Endothelial cell of umbilical vein (primary cell): Measurements from ENCODE around the gene ARID5A. TPM values are rescaled to one million over a fixed set of nuclear protein-coding genes. Genes with fewer than 3 reads are reported as not detected.

Source experiments
- BruUV-seq: library from RNA; stranded (reverse); fragments of 400-500 nt; replicated peaks from 2 replicates; lab custom pipeline; 2021; lab: Mats Ljungman, UMichigan
- CTCF ChIA-PET: fragments of 300-600, 350-600 bp; sonication (Branson Sonifier 250); formaldehyde crosslinking; loops from one replicate; lab custom pipeline; 2021; ENCODE audit warnings: antibody characterized with exemption, inconsistent platforms; lab: Charles Lee
- POLR2A ChIA-PET: fragments of 300-600, 350-600 bp; sonication (Branson Sonifier 250); formaldehyde crosslinking; loops from one replicate; lab custom pipeline; 2021; ENCODE audit warnings: antibody characterized with exemption, inconsistent platforms; lab: Charles Lee
- DNase-seq: peaks from one replicate; pipeline ENCODE4 v3.0.0-alpha.2; 2011; ENCODE audit warnings: low read depth, low spot score
- FAIRE-seq: peaks from 2 replicates; lab custom pipeline; 2011; peaks lifted over from hg19 to GRCh38; lab: Jason Lieb, UNC
- H2AFZ ChIP-seq: 2 replicates; pipeline ENCODE4 v1.6.0; 2012; ENCODE audit warnings: low read depth, low read length, control low read depth, inconsistent platforms
- H3K27ac ChIP-seq: 2 replicates; pipeline ENCODE4 v1.5.1; 2011; ENCODE audit warnings: low read depth, mild to moderate bottlenecking, control low read depth, low read length, moderate library complexity; ENCODE audit not compliant: insufficient read depth
- H3K27me3 ChIP-seq, 2 experiments: 2 replicates each; pipeline versions ENCODE4 v1.6.0 to v1.6.1; 2011; ENCODE audit warnings: low read length in 2 of 2, mixed read lengths in 1 of 2; ENCODE audit not compliant: control insufficient read depth in 2 of 2, insufficient read depth in 2 of 2
- H3K36me3 ChIP-seq, 2 experiments: 2 replicates in 1 of 2; 3 replicates in 1 of 2; pipeline ENCODE4 v1.5.1; 2011; ENCODE audit warnings: low read length in 2 of 2, mild to moderate bottlenecking in 1 of 2, moderate library complexity in 1 of 2; ENCODE audit not compliant: control insufficient read depth in 2 of 2, insufficient read depth in 2 of 2; ENCODE audit errors: extremely low read depth in 1 of 2
- H3K4me1 ChIP-seq: 3 replicates; pipeline ENCODE4 v1.5.1; 2011; ENCODE audit warnings: mild to moderate bottlenecking, low read length; ENCODE audit not compliant: control insufficient read depth, insufficient read depth; ENCODE audit errors: extremely low read depth
- H3K4me2 ChIP-seq: 2 replicates; pipeline ENCODE4 v1.6.1; 2011; ENCODE audit warnings: low read length, control low read depth, mixed read lengths; ENCODE audit not compliant: insufficient read depth
- H3K4me3 ChIP-seq, 3 experiments: fragments of 200-600 bp in 1 of 3; sonication (generic), shearing (Covaris generic) in 1 of 3; replicated peaks in 1 of 3; 2 replicates each; pipeline ENCODE4 v1.5.1; 2011 to 2016; ENCODE audit warnings: control low read depth in 3 of 3, low read length in 3 of 3, mild to moderate bottlenecking in 2 of 3, inconsistent platforms in 1 of 3, low read depth in 1 of 3, moderate library complexity in 1 of 3; ENCODE audit not compliant: insufficient read depth in 1 of 3
- H3K79me2 ChIP-seq: 2 replicates; pipeline ENCODE4 v1.6.0; 2012; ENCODE audit warnings: low read length, inconsistent platforms; ENCODE audit not compliant: control insufficient read depth, insufficient read depth
- H3K9ac ChIP-seq: replicated peaks from 2 replicates; pipeline ENCODE3; 2011; ENCODE audit warnings: low read length, control low read depth; ENCODE audit not compliant: insufficient read depth; ENCODE audit errors: extremely low read depth
- H3K9me1 ChIP-seq: replicated peaks from 3 replicates; pipeline ENCODE4 v1.6.0; 2011; ENCODE audit warnings: mild to moderate bottlenecking, low read length; ENCODE audit not compliant: control insufficient read depth, insufficient read depth; ENCODE audit errors: extremely low read depth
- H3K9me3 ChIP-seq: replicated peaks from 2 replicates; pipeline ENCODE4 v1.5.1; 2012; ENCODE audit warnings: low read length, inconsistent platforms; ENCODE audit not compliant: control insufficient read depth, insufficient read depth
- H4K20me1 ChIP-seq: replicated peaks from 2 replicates; pipeline ENCODE3; 2011; ENCODE audit warnings: mild to moderate bottlenecking, low read length; ENCODE audit not compliant: control insufficient read depth, insufficient read depth; ENCODE audit errors: extremely low read depth
- CTCF ChIP-seq, 2 donors: IDR thresholded peaks; 1 replicate in 1 of 2; 2 replicates in 1 of 2; pipeline ENCODE4 v1.5.1; 2011; ENCODE audit warnings: low read length in 2 of 2, mild to moderate bottlenecking in 2 of 2, moderate library complexity in 2 of 2, control low read depth in 1 of 2, inconsistent platforms in 1 of 2, low read depth in 1 of 2; ENCODE audit not compliant: insufficient read depth in 1 of 2; ENCODE audit errors: extremely low read depth in 1 of 2
- EZH2 ChIP-seq: IDR thresholded peaks from 2 replicates; pipeline ENCODE4 v1.6.1; 2012; ENCODE audit warnings: borderline replicate concordance, low read depth, mild to moderate bottlenecking, moderate library complexity, low read length, inconsistent platforms; ENCODE audit not compliant: severe bottlenecking
- GATA2 ChIP-seq: IDR thresholded peaks from 2 replicates; pipeline ENCODE4 v1.7.0; 2011; ENCODE audit warnings: low read depth, mild to moderate bottlenecking, moderate library complexity, mixed read lengths, low read length; ENCODE audit not compliant: insufficient read length, insufficient read depth
- JUN ChIP-seq: IDR thresholded peaks from 2 replicates; pipeline ENCODE4 v1.6.1; 2011; ENCODE audit warnings: borderline replicate concordance, low read depth; ENCODE audit not compliant: insufficient read length, insufficient read depth
- MYC ChIP-seq: IDR thresholded peaks from one replicate; pipeline ENCODE4 v1.6.1; 2011; ENCODE audit warnings: mild to moderate bottlenecking, low read depth, low read length
- POLR2A ChIP-seq: IDR thresholded peaks from 2 replicates; pipeline ENCODE4 v1.6.1; 2012; ENCODE audit warnings: low read depth, mild to moderate bottlenecking, control low read depth, low read length
- dilution Hi-C: fragments of 300-500 bp; cut with MboI; formaldehyde crosslinking; loops from one replicate; pipeline ENCODE4 v1.15.0; 2019; ENCODE audit warnings: low sequenced_read_pairs; ENCODE audit not compliant: extremely low pct_ligation_motif_present
- intact Hi-C: fragments of 100-400 bp; cut with micrococcal nuclease; formaldehyde crosslinking; loops from one replicate; pipeline ENCODE4 v1.10.0; 2022
- polyA plus RNA-seq, 4 experiments: library from polyadenylated mRNA; depleted of rRNA in 3 of 4; stranded (reverse) in 3 of 4; unstranded in 1 of 4; fragments of >200 nt; gene quantifications; 2 replicates each; pipeline versions ENCODE4 v1.2.1 to v1.2.3, GENCODE V29; 2011 to 2012; ENCODE audit warnings: missing spikeins in 1 of 4
- total RNA-seq: library from RNA; stranded (reverse); gene quantifications from 2 replicates; pipeline ENCODE4 v1.2.3, GENCODE V29; 2021
- TF ChIP-seq, protein P1 (sequence below): IDR thresholded peaks from 2 replicates; pipeline ENCODE4 v1.6.1; 2011; ENCODE audit not compliant: insufficient read depth, insufficient read length

Gene ARID5A
- total and polyA plus RNA-seq, 2 donors (not counting 3 experiments of a cell fraction or from before 2014, with no cell fraction given) = 18.0 to 24.7 TPM

- H3K36me3 ChIP-seq = no peaks in the 10 kb centered on the region
- intact Hi-C loops (loop anchor here (1.0 to 10.0 kb wide), 9 partner anchors 20 to 452 kb away; partner anchors contain the start of genes ASTL, SNRNP200 and STARD7), dilution Hi-C loops (no loop called here)
- FAIRE-seq (no peak), DNase-seq (no peak)
- H2AFZ ChIP-seq = peak overlapping the region; percentile 44
- H3K4me2 ChIP-seq = no peak overlapping the region
- no peak overlapping the region for H3K4me3 ChIP-seq
- peaks cover 2 to 3% of the 10 kb centered on the region in 2 experiments for H3K27me3 ChIP-seq
- H3K9me3 ChIP-seq = no peaks in the 10 kb centered on the region
- no peak overlapping the region for H3K9ac ChIP-seq
- TF ChIP-seq EZH2 (no peak), MYC (no peak), POLR2A (no peak), CTCF (IDR thresholded peaks at IDR 0.05; ENCODE audit: extremely low read depth in 1 of 2, insufficient read depth in 1 of 2, low read depth in 1 of 2, low read length in 2 of 2) (no peak), GATA2 (no peak), JUN (no peak)
- TF ChIP-seq, protein P1, sequence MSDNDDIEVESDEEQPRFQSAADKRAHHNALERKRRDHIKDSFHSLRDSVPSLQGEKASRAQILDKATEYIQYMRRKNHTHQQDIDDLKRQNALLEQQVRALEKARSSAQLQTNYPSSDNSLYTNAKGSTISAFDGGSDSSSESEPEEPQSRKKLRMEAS = no peak
- no peaks in the 10 kb centered on the region for H3K9me1 ChIP-seq
- no peak overlapping the region for H3K27ac ChIP-seq
- H4K20me1 ChIP-seq = no peaks in the 10 kb centered on the region
- no TSS peak for BruUV-seq
- CTCF ChIA-PET = interaction anchor here (0.6 to 11.6 kb wide), 39 partner anchors 9 to 516 kb away, joined by 3 to 451 read pairs (median 4); partner anchors contain the start of genes ITPRIPL1, NCAPH and SNRNP200
- H3K79me2 ChIP-seq = no peaks in the 10 kb centered on the region
- POLR2A ChIA-PET = no interaction called here
- H3K4me1 ChIP-seq = no peaks in the 10 kb centered on the region
These were observed 27.9 kb upstream of the ARID5A start for GRCh38 chr2:96508521-96509113.
